ENCODE results near the gene TINCR. TPM values are rescaled to one million over a fixed set of nuclear protein-coding genes. Genes with fewer than 3 reads are reported as not detected.

TINCR gene
- total RNA-seq, 1 experiment from 2014 or later: 0.21 TPM

DNA sequence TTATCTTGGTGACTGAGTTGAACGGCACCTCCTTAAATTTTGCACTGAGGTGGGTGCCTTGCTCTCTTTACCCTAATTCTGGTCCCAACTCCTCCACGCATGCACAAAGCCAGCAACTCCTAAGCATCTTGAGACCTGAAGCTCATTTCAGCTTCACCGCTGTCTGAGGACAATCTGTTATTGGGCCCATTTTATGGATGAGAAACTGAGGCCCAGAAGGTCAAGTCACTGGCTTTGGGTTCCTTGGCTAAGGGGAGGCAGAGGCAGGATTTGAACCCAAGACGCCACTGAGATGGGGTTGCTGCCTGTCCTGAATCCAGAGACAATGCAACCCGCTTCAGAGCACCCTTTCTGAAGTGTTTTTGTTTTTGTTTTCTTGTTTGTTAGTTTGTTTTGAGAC is 22.7 kb downstream of the TINCR start:
- H3K9me3 Mint-ChIP-seq (ENCODE audit: unreplicated experiment): no peaks in the 10 kb centered on the region
- H3K4me3 Mint-ChIP-seq (ENCODE audit: unreplicated experiment): no peak overlapping the region
- no peaks in the 10 kb centered on the region for H3K36me3 Mint-ChIP-seq (ENCODE audit: insufficient read depth, unreplicated experiment)
- intact Hi-C loops (cut with micrococcal nuclease): no loop called here
- H3K27ac Mint-ChIP-seq (ENCODE audit: low read depth, unreplicated experiment): no peak overlapping the region
- ChIA-PET CTCF (interaction anchor here (0.6 kb wide), 1 partner anchor 570 kb away, joined by 3 read pairs; no protein-coding TSS in a partner anchor), POLR2A (no interaction called here)
- DNase-seq (ENCODE audit: unreplicated experiment): no peak
- TF ChIP-seq, protein P1, sequence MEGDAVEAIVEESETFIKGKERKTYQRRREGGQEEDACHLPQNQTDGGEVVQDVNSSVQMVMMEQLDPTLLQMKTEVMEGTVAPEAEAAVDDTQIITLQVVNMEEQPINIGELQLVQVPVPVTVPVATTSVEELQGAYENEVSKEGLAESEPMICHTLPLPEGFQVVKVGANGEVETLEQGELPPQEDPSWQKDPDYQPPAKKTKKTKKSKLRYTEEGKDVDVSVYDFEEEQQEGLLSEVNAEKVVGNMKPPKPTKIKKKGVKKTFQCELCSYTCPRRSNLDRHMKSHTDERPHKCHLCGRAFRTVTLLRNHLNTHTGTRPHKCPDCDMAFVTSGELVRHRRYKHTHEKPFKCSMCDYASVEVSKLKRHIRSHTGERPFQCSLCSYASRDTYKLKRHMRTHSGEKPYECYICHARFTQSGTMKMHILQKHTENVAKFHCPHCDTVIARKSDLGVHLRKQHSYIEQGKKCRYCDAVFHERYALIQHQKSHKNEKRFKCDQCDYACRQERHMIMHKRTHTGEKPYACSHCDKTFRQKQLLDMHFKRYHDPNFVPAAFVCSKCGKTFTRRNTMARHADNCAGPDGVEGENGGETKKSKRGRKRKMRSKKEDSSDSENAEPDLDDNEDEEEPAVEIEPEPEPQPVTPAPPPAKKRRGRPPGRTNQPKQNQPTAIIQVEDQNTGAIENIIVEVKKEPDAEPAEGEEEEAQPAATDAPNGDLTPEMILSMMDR (IDR thresholded peaks at IDR 0.05; ENCODE audit: unreplicated experiment): no peak
- no peaks in the 10 kb centered on the region for H3K27me3 Mint-ChIP-seq (ENCODE audit: insufficient read depth, unreplicated experiment)
- no TSS peak for BruUV-seq (replicated peaks)
- H3K4me1 Mint-ChIP-seq (ENCODE audit: insufficient read depth, unreplicated experiment): no peaks in the 10 kb centered on the region

GRCh38 chr19:5542665-5543064 is 25.1 kb downstream of the TINCR start:
- Mint-ChIP-seq H3K9me3 (ENCODE audit: unreplicated experiment) (no peaks in the 10 kb centered on the region), H3K4me3 (ENCODE audit: unreplicated experiment) (no peak overlapping the region), H3K27ac (ENCODE audit: low read depth, unreplicated experiment) (no peak overlapping the region), H3K27me3 (ENCODE audit: insufficient read depth, unreplicated experiment) (no peaks in the 10 kb centered on the region), H3K36me3 (ENCODE audit: insufficient read depth, unreplicated experiment) (no peaks in the 10 kb centered on the region), H3K4me1 (ENCODE audit: insufficient read depth, unreplicated experiment) (no peaks in the 10 kb centered on the region)
- TF ChIP-seq, protein P1 (IDR thresholded peaks at IDR 0.05; ENCODE audit: unreplicated experiment): no peak
- intact Hi-C loops (cut with micrococcal nuclease): no loop called here
- no peak for DNase-seq (ENCODE audit: unreplicated experiment)
- ChIA-PET POLR2A (no interaction called here), CTCF (interaction anchor here (0.7 kb wide), 2 partner anchors 8 to 506 kb away, joined by 3 read pairs; no protein-coding TSS in a partner anchor)
- BruUV-seq (replicated peaks): no TSS peak

DNA sequence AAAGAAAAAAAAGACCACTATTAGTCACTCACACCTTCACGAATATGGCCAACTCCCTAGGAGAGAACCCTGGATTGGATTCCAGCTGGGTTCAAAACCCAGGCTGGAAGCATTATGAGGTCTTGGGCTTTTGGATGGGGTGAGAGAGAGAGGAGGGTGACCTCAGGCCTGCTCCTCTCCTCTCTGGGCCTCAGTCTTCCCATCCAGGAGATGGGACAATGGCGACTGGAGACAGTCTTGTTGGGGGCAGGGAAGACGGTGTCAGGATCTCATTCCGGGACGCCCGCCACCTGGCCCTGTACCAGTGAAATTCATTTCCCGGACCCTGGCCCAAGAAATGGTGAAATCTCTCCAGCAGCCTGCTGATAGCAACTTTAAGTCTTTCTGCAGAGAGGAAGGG is 26.3 kb downstream of the TINCR start:
- Mint-ChIP-seq H3K9me3 (ENCODE audit: unreplicated experiment) (no peaks in the 10 kb centered on the region), H3K36me3 (ENCODE audit: insufficient read depth, unreplicated experiment) (no peaks in the 10 kb centered on the region), H3K27ac (ENCODE audit: low read depth, unreplicated experiment) (no peak overlapping the region), H3K4me3 (ENCODE audit: unreplicated experiment) (no peak overlapping the region), H3K27me3 (ENCODE audit: insufficient read depth, unreplicated experiment) (no peaks in the 10 kb centered on the region), H3K4me1 (ENCODE audit: insufficient read depth, unreplicated experiment) (no peaks in the 10 kb centered on the region)
- ChIA-PET POLR2A (no interaction called here), CTCF (interaction anchor here (0.6 kb wide), 1 partner anchor 109 kb away, joined by 3 read pairs; no protein-coding TSS in a partner anchor)
- no peak for DNase-seq (ENCODE audit: unreplicated experiment)
- intact Hi-C loops (cut with micrococcal nuclease): no loop called here
- BruUV-seq (replicated peaks): no TSS peak
- TF ChIP-seq, protein P1 (IDR thresholded peaks at IDR 0.05; ENCODE audit: unreplicated experiment): no peak

GRCh38 chr19:5540208-5540607 is 27.5 kb downstream of the TINCR start:
- no peak for DNase-seq (ENCODE audit: unreplicated experiment)

More at GRCh38 chr19:5540208-5540607, 27.5 kb downstream of the TINCR start:
- POLR2A ChIA-PET: no interaction called here
- TF ChIP-seq, protein P1 (IDR thresholded peaks at IDR 0.05; ENCODE audit: unreplicated experiment): no peak
- Mint-ChIP-seq H3K36me3 (ENCODE audit: insufficient read depth, unreplicated experiment) (no peaks in the 10 kb centered on the region), H3K4me3 (ENCODE audit: unreplicated experiment) (no peak overlapping the region), H3K4me1 (ENCODE audit: insufficient read depth, unreplicated experiment) (no peaks in the 10 kb centered on the region), H3K27ac (ENCODE audit: low read depth, unreplicated experiment) (no peak overlapping the region), H3K9me3 (ENCODE audit: unreplicated experiment) (peaks cover 1% of the 10 kb centered on the region), H3K27me3 (ENCODE audit: insufficient read depth, unreplicated experiment) (no peaks in the 10 kb centered on the region)
- CTCF ChIA-PET: no interaction called here
- no TSS peak for BruUV-seq (replicated peaks)
- intact Hi-C loops (cut with micrococcal nuclease): no loop called here

All from MCF 10A (cell line).